SK-N-SH treated with all-trans-retinoic acid at 6 μM for 48 hours (cell line): ENCODE results near the gene GRID1.
"Not testable (repeated sequence)": the region's sequence is repeated elsewhere in the genome, so short reads cannot be mapped to it uniquely, and the experiment has no call there.

Experiments used
- ARNTL ChIP-seq: fragments of 450-650 bp; formaldehyde crosslinking; IDR thresholded peaks from 2 replicates; pipeline ENCODE4 v1.5.0; 2020; ENCODE audit warnings: low read depth, mild to moderate bottlenecking, moderate library complexity, borderline replicate concordance
- CREB5 ChIP-seq: fragments of 250-450 bp; sonication (Bioruptor Pico); IDR thresholded peaks from 2 replicates; pipeline ENCODE4 v1.5.1; 2020; ENCODE audit warnings: low read depth, mild to moderate bottlenecking, moderate library complexity
- CSDC2 ChIP-seq: fragments of 250-450 bp; sonication (Bioruptor Pico); IDR thresholded peaks from 2 replicates; pipeline ENCODE4 v1.5.0; 2020; ENCODE audit warnings: mild to moderate bottlenecking, moderate library complexity
- ESRRG ChIP-seq: fragments of 250-450 bp; sonication (Bioruptor Pico); IDR thresholded peaks from 2 replicates; pipeline ENCODE4 v1.6.1; 2021; ENCODE audit warnings: mild to moderate bottlenecking
- PATZ1 ChIP-seq: fragments of 250-450 bp; sonication (Bioruptor Pico); IDR thresholded peaks from 2 replicates; pipeline ENCODE4 v1.8.0; 2020; ENCODE audit warnings: mild to moderate bottlenecking, moderate library complexity, borderline replicate concordance
- RARB ChIP-seq: fragments of 250-450 bp; sonication (Bioruptor Pico); IDR thresholded peaks from 2 replicates; pipeline ENCODE4 v1.8.0; 2021; ENCODE audit warnings: mild to moderate bottlenecking, moderate library complexity
- TCF4 ChIP-seq: fragments of 250-450 bp; sonication (Bioruptor Pico); IDR thresholded peaks from 2 replicates; pipeline ENCODE4 v1.8.0; 2021; ENCODE audit warnings: mild to moderate bottlenecking, moderate library complexity, borderline replicate concordance
- ZFP3 ChIP-seq: fragments of 250-450 bp; sonication (Bioruptor Pico); IDR thresholded peaks from 2 replicates; pipeline ENCODE4 v1.5.0; 2020; ENCODE audit warnings: mild to moderate bottlenecking, moderate library complexity
- ZFP30 ChIP-seq: fragments of 450-650 bp; formaldehyde crosslinking; IDR thresholded peaks from 2 replicates; pipeline ENCODE4 v1.5.0; 2022; ENCODE audit warnings: mild to moderate bottlenecking, moderate library complexity
- ZNF70 ChIP-seq: fragments of 450-650 bp; formaldehyde crosslinking; IDR thresholded peaks from 2 replicates; pipeline ENCODE4 v1.5.0; 2020; ENCODE audit warnings: mild to moderate bottlenecking, moderate library complexity
- TF ChIP-seq, protein P1 (sequence below): fragments of 250-450 bp; sonication (Bioruptor Pico); IDR thresholded peaks from 2 replicates; pipeline ENCODE4 v1.5.0; 2020; ENCODE audit warnings: mild to moderate bottlenecking, moderate library complexity
- TF ChIP-seq, protein P2 (sequence below): fragments of 250-450 bp; sonication (Bioruptor Pico); IDR thresholded peaks from 2 replicates; pipeline ENCODE4 v1.5.1; 2021; ENCODE audit warnings: mild to moderate bottlenecking, moderate library complexity

DNA sequence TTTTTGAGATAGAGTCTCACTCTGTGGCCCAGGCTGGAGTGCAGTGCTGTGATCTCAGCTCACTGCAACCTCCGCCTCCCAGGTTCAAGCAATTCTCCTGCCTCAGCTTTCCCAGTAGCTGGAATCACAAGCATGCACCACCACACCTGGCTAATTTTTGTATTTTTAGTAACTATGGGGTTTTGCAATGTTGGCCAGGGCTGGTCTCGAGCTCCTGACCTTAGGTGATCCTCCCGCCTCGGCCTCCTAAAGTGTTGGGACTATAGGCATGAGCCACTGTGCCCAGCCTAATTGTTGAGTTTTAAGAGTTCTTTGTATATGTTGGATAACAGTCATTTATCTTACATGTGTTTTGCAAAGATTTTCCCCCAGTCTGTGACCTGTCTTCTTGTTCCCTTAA lies 667.5 kb downstream of the GRID1 start:
- TF ChIP-seq CREB5 (CRISPR knock-in tag); CSDC2; ARNTL (CRISPR knock-in tag); PATZ1 (CRISPR knock-in tag); TCF4 (CRISPR knock-in tag); RARB (CRISPR knock-in tag); ZNF70 (CRISPR knock-in tag); ESRRG (CRISPR knock-in tag); ZFP3; ZFP30 (CRISPR knock-in tag): not testable (repeated sequence)
- TF ChIP-seq, protein P1, sequence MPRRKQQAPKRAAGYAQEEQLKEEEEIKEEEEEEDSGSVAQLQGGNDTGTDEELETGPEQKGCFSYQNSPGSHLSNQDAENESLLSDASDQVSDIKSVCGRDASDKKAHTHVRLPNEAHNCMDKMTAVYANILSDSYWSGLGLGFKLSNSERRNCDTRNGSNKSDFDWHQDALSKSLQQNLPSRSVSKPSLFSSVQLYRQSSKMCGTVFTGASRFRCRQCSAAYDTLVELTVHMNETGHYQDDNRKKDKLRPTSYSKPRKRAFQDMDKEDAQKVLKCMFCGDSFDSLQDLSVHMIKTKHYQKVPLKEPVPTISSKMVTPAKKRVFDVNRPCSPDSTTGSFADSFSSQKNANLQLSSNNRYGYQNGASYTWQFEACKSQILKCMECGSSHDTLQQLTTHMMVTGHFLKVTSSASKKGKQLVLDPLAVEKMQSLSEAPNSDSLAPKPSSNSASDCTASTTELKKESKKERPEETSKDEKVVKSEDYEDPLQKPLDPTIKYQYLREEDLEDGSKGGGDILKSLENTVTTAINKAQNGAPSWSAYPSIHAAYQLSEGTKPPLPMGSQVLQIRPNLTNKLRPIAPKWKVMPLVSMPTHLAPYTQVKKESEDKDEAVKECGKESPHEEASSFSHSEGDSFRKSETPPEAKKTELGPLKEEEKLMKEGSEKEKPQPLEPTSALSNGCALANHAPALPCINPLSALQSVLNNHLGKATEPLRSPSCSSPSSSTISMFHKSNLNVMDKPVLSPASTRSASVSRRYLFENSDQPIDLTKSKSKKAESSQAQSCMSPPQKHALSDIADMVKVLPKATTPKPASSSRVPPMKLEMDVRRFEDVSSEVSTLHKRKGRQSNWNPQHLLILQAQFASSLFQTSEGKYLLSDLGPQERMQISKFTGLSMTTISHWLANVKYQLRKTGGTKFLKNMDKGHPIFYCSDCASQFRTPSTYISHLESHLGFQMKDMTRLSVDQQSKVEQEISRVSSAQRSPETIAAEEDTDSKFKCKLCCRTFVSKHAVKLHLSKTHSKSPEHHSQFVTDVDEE (CRISPR knock-in tag) = not testable (repeated sequence)
- TF ChIP-seq, protein P2, sequence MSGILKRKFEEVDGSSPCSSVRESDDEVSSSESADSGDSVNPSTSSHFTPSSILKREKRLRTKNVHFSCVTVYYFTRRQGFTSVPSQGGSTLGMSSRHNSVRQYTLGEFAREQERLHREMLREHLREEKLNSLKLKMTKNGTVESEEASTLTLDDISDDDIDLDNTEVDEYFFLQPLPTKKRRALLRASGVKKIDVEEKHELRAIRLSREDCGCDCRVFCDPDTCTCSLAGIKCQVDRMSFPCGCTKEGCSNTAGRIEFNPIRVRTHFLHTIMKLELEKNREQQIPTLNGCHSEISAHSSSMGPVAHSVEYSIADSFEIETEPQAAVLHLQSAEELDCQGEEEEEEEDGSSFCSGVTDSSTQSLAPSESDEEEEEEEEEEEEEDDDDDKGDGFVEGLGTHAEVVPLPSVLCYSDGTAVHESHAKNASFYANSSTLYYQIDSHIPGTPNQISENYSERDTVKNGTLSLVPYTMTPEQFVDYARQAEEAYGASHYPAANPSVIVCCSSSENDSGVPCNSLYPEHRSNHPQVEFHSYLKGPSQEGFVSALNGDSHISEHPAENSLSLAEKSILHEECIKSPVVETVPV (CRISPR knock-in tag) = not testable (repeated sequence)
